ENCODE results near the gene ZBTB26. TPM values are rescaled to one million over a fixed set of nuclear protein-coding genes. Genes with fewer than 3 reads are reported as not detected.

ZBTB26 gene, protein sequence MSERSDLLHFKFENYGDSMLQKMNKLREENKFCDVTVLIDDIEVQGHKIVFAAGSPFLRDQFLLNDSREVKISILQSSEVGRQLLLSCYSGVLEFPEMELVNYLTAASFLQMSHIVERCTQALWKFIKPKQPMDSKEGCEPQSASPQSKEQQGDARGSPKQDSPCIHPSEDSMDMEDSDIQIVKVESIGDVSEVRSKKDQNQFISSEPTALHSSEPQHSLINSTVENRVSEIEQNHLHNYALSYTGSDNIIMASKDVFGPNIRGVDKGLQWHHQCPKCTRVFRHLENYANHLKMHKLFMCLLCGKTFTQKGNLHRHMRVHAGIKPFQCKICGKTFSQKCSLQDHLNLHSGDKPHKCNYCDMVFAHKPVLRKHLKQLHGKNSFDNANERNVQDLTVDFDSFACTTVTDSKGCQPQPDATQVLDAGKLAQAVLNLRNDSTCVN
- total RNA-seq, result 3.5 and 4.3 TPM in 2 replicates

DNA sequence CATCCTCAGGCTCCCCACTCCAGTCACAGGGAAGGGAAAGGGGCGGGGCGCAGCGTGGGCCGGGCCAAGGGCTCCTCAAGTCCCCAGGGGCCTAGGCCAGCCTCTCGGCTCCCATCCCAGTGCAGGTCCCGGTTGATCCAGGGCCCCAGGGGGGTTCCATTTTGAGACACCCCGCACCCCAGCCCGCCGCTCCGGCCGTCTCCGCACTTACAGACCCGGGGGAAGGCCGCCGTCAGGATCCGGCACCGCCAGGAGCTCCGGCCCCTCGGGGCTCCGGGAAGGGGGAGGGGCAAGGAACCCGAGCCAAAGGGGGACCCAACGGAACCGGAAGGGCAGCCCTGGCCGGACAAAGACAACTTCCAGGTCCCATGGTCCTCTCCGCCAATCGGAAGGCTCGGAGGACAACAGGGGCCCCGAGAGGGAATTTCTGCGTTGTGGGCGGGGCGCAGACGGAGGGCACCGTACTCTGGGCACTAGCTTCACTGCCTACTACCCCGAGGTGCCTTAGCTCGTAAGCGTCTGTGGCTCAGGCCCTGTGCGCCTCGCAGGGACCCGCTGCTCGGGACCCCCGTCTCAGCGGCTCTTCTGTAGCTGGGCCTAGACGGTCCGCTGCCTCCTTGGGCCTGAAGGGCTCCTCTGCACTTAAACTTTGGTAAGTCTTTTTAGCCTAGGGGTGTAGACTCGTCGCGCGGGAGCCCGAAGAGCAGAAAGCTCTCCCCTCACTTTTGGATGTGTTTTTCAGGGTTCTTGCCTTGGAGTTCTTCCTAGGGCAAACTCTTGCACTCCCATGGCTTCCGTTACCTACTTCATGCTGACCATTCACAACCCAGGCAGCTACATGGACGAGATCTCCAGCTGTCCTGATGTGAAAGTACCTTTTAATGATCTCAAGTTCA is at the start of gene ZBTB26:
Gene ZBTB26 (minus strand): TSS at position 287 of the 896 bp plus-strand sequence. CDS start 11,578 bp downstream, outside the sequence.
- H3K4me3 ChIP-seq (ENCODE audit: low read depth, low read length), result peak within 1 kb of the TSS; percentile 86
- peak; percentile 93 for DNase-seq (ENCODE audit: low read depth)
- TF ChIP-seq, protein P1, sequence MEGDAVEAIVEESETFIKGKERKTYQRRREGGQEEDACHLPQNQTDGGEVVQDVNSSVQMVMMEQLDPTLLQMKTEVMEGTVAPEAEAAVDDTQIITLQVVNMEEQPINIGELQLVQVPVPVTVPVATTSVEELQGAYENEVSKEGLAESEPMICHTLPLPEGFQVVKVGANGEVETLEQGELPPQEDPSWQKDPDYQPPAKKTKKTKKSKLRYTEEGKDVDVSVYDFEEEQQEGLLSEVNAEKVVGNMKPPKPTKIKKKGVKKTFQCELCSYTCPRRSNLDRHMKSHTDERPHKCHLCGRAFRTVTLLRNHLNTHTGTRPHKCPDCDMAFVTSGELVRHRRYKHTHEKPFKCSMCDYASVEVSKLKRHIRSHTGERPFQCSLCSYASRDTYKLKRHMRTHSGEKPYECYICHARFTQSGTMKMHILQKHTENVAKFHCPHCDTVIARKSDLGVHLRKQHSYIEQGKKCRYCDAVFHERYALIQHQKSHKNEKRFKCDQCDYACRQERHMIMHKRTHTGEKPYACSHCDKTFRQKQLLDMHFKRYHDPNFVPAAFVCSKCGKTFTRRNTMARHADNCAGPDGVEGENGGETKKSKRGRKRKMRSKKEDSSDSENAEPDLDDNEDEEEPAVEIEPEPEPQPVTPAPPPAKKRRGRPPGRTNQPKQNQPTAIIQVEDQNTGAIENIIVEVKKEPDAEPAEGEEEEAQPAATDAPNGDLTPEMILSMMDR (IDR thresholded peaks at IDR 0.05; ENCODE audit: insufficient read depth, low read depth, low read length), result no peak

DNA sequence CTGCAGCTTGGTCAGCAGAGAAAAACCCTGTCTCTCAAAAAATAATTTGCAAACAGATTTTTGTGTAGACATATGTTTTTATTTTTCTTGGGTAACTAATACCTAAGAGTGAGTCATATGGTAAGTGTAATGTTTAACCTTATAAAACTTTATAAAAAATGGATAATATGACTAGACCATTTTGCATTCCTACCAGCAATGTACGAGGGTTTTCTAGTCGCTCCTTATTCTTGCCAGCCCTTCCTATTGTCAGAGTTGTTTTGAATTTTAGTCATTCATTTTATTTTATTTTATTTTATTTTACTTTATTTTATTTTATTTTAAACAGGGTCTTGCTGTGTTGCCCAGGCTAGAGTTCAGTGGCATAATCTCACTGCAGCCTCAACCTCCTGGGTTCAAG is 47.3 kb upstream of the ZBTB26 start:
- DNase-seq (ENCODE audit: low read depth), result no peak
- TF ChIP-seq, protein P1 (IDR thresholded peaks at IDR 0.05; ENCODE audit: insufficient read depth, low read depth, low read length), result no peak
- H3K4me3 ChIP-seq (ENCODE audit: low read depth, low read length), result no peak overlapping the region

DNA sequence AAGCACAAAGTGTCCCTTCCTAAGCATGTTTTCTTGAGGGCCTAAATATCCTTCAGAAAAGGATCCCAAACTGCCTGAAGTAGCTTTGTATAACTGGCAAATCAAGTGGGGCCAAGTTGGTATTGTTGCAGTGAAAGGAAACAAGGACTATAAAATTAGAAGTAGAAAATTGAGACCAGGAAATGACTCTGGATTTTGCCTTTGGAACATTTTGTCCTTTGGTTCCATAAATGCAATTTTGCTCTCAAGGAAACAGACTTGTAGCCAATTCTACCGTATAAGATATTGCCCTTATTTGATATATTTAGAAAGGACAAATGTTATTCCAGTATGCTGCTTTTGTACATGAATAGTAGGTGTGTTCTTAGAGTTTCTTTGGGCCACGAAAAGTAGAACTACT is 43.9 kb upstream of the ZBTB26 start:
- H3K4me3 ChIP-seq (ENCODE audit: low read depth, low read length), result no peak overlapping the region
- TF ChIP-seq, protein P1 (IDR thresholded peaks at IDR 0.05; ENCODE audit: insufficient read depth, low read depth, low read length), result no peak
- DNase-seq (ENCODE audit: low read depth), result no peak

DNA sequence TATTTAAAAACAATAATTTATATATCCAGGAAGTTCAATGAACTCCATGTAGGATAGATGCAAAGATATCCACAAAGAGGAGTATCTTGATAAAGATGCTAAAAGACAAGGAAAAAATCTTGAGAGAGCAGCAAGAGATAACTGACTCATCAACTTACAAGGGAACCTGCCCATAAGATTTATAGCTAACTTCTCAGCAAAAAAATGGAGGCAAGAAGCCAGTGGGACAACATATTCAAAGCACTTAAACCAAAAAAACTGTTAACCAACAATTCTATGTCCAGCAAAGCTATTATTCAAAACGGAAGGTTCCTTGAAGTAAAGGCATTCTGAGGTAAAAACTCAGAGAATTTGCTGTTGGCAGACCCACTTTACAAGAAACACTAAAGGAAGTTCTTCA is 29.8 kb upstream of the ZBTB26 start:
- TF ChIP-seq, protein P1 (IDR thresholded peaks at IDR 0.05; ENCODE audit: insufficient read depth, low read depth, low read length), result no peak
- no peak overlapping the region for H3K4me3 ChIP-seq (ENCODE audit: low read depth, low read length)
- no peak for DNase-seq (ENCODE audit: low read depth)

DNA sequence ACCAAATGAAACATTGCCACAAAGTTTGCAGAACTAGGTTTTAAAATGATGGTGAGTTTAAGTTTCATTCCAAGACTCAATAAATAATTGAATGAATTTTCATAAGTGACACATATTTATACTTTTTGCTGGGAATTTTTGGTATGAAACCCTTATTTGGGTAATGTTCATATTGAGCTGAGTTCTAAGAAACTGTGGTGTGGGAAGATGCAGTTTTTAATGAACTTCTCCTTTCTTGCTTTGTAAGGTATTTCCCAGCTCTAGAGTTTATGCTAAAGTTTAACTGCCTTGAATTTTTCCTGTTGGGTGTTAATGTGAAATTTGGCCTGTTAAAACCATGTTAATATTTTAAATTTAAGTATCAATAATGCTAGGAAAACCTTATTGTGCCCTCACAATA is 24.6 kb upstream of the ZBTB26 start:
- H3K4me3 ChIP-seq (ENCODE audit: low read depth, low read length), result no peak overlapping the region
- no peak for DNase-seq (ENCODE audit: low read depth)
- TF ChIP-seq, protein P1 (IDR thresholded peaks at IDR 0.05; ENCODE audit: insufficient read depth, low read depth, low read length), result no peak

DNA sequence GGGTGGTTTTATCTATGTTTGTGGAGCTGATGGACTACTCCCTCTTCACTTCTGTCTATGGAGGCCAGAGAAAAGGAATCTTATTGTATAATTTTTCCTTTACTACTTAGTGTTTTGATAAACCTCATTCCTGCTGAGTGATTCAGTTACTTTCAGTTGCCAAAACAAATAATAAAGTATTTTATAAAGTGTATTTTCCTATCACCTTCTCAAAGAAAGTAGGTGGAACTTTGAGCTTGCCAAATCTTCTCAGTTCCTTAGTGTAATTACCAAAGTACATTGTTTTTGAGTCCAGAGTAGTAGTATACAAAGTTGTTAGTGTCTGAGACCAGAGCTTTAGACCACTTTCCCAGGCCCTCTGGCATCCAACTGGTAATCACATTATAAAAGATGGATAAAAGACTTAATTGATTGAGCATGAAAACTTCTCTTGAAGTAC is 23.0 kb upstream of the ZBTB26 start:
- H3K4me3 ChIP-seq (ENCODE audit: low read depth, low read length), result no peak overlapping the region
- peak; percentile 48 for DNase-seq (ENCODE audit: low read depth)
- TF ChIP-seq, protein P1 (IDR thresholded peaks at IDR 0.05; ENCODE audit: insufficient read depth, low read depth, low read length), result no peak
